ENCODE measurements around the gene GNG13.

GNG13 gene

DNA sequence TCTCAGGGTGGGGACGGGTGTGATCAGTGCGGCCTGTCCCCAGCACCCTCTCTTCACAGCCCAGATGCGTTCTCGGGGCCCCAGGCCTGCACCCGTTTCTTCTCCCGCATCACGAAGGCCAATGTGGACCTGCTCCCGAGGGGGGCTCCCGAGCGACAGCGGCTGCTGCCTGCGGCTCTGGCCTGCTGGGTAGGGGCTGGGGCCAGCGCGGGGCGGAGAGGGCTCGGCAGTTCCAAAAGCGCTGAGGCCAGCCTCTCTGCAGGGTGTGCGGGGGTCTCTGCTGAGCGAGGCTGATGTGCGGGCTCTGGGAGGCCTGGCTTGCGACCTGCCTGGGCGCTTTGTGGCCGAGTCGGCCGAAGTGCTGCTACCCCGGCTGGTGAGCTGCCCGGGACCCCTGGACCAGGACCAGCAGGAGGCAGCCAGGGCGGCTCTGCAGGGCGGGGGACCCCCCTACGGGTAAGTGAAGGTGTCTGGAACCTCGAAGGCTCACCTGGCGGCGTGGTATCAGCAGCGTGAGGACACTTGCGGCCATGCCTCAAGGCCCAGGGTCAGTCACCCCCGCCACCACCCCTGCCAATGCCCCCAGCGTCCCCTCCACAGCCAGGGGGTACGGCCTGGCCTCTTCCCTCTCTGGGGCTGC is 35.6 kb downstream of the GNG13 start:
- no peak for DNase-seq (ENCODE audit: low read depth)
- H3K4me3 ChIP-seq (ENCODE audit: low read depth, low read length), result no peak overlapping the region
- TF ChIP-seq, protein P1, sequence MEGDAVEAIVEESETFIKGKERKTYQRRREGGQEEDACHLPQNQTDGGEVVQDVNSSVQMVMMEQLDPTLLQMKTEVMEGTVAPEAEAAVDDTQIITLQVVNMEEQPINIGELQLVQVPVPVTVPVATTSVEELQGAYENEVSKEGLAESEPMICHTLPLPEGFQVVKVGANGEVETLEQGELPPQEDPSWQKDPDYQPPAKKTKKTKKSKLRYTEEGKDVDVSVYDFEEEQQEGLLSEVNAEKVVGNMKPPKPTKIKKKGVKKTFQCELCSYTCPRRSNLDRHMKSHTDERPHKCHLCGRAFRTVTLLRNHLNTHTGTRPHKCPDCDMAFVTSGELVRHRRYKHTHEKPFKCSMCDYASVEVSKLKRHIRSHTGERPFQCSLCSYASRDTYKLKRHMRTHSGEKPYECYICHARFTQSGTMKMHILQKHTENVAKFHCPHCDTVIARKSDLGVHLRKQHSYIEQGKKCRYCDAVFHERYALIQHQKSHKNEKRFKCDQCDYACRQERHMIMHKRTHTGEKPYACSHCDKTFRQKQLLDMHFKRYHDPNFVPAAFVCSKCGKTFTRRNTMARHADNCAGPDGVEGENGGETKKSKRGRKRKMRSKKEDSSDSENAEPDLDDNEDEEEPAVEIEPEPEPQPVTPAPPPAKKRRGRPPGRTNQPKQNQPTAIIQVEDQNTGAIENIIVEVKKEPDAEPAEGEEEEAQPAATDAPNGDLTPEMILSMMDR (conservative IDR thresholded peaks at IDR 0.05; ENCODE audit: low read depth, low read length), result no peak

DNA sequence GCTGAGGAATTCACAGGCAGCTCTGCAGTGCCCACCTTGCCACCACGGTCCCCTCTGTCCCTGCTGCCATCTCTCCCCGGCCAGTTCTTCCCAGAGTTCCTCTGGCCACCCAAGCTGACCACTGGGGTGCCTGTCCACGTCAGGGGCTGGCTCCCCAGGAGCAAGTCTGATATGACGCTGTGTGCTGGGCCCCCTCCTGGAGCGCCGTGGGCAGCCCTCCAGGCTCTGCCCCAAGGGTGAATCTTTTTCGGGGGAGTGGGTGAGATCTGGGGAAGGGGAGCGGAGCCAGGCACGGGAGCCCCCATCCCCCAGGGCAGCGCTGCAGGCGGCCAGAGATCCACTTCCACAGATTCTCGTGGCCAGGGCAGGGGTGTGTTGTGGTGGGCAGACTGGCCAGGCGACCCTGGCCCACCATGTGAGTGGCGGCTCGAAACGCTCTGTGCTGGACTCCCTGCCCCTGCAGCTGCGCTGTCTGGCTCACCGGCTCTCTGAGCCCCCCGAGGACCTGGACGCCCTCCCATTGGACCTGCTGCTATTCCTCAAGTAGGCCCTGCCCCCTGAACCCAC is 36.3 kb downstream of the GNG13 start:
- TF ChIP-seq, protein P1 (conservative IDR thresholded peaks at IDR 0.05; ENCODE audit: low read depth, low read length), result no peak
- H3K4me3 ChIP-seq (ENCODE audit: low read depth, low read length), result no peak overlapping the region
- DNase-seq (ENCODE audit: low read depth), result no peak

DNA sequence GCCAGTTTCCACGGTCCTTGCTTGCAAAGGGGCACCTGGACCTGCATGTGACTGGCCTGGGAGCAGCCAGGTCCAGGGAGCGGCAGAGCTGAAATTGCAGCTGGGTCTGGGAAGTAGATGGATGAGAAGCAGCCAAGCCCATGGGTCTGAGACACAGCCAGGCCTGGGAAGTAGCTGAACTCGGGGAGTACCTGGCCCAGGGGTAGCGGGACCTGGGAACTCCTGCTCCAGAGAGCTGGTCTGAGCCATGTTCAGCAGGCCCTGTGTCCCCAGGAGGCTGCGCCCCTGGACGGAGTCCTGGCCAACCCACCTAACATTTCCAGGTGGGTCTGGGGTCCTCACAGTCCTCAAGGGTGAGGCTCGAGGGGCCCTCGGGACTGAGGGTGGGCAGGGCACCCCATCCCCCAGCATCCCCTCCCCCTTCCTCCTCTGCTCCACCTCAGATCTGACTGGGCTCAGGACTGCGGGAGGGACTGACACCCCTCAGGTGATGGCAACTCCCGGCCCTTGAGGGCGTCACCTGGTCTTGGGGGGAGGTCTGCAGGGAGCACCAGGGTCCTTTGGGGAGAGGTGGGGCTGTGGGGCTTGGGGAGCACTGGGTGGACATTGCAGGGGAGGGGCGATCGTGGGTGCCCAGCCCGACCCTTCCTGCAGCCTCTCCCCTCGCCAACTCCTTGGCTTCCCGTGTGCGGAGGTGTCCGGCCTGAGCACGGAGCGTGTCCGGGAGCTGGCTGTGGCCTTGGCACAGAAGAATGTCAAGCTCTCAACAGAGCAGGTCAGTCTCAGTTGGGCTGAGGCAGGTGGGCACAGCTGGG is 37.0 kb downstream of the GNG13 start:
- TF ChIP-seq, protein P1 (conservative IDR thresholded peaks at IDR 0.05; ENCODE audit: low read depth, low read length), result no peak
- no peak overlapping the region for H3K4me3 ChIP-seq (ENCODE audit: low read depth, low read length)
- no peak for DNase-seq (ENCODE audit: low read depth)

DNA sequence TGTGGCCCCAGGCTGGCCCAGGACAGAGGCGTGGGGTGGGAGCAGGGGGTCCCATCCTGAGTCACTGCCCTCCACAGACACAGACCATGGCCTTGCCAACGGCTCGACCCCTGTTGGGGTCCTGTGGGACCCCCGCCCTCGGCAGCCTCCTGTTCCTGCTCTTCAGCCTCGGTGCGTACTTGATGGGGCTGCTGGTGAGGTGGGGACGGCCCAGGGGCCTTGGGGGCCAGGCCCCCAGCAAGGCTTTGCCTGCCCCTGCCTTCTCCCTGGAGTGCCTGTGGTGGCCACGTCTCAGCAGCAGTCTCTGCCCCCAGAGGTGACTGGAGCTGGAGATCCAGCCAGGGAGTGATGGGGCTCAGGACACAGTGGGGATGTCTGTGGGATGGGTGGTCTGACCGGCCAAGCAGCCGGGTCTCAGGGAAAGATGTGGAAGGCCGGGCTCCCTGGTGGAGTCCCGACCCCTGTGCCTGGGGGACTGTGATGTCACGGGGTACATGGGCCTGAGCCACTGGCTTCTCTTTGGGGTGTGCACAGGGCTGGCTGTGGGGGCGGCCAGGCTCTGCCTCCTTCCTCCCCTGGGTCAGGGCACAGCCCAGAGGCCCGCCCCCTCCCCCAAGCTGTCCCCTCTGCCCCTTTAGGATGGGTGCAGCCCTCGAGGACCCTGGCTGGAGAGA is 37.8 kb downstream of the GNG13 start:
- no peak overlapping the region for H3K4me3 ChIP-seq (ENCODE audit: low read depth, low read length)
- no peak for DNase-seq (ENCODE audit: low read depth)
- TF ChIP-seq, protein P1 (conservative IDR thresholded peaks at IDR 0.05; ENCODE audit: low read depth, low read length), result no peak

DNA sequence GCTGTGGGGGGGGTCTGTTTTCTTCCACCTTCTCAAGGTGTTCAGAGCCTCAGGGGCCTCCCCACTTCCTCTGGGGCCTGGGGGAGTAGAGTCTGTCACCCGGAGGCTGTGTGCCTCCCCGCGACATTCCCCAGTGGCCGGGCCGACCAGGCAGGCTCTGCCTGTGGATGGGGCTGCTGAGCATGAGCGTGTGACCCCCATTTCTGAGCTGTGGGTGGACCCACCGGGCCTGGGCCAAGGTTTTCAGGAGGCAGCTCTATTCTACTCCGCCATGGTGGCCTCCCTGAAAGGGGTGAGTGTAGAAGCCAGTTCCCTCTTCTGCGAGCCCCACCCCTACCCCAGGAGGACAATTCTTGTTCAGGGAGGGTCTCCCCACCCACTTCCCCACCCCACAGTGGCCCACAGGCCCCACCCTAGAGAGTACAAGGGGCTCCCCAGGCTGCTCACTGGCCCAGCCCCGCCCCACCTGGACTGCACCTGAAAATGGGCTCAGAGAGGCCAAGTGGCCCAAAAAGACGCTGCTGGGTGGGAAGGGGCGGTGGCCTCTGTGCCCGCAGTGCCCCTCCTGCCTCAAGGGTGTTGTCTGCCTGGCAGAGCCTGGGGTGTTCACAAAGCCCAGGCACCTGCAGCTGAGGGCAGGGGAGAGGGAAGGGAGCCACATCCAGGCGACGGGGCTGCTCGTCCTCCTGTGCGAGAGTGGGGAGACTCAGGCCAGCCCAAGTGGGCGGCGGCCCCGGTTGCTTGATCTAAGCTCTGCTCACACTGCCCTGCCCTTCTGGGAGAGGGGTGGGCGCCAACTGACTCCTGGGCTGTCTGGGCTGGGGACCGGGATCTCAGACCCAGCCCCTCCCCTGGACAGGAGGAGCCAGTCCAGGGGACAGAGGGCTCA is 38.7 kb downstream of the GNG13 start:
- TF ChIP-seq, protein P1 (conservative IDR thresholded peaks at IDR 0.05; ENCODE audit: low read depth, low read length), result no peak
- H3K4me3 ChIP-seq (ENCODE audit: low read depth, low read length), result no peak overlapping the region
- DNase-seq (ENCODE audit: low read depth), result no peak

Data from choroid plexus epithelial cell (primary cell).